HG03460 (cell line): Measurements from ENCODE around the gene ZDHHC7.

Experiments used
- ATAC-seq: cut with Tn5 transposase; IDR thresholded peaks from one replicate; pipeline ENCODE4 v1.9.1; 2021; ENCODE audit not compliant: unreplicated experiment

ZDHHC7 gene

GRCh38 chr16:84970447-84971127 lies 40.7 kb downstream of the ZDHHC7 start:
- ATAC-seq, result no peak

- ATAC-seq, result no peak
These were observed 43.5 kb downstream of the ZDHHC7 start for GRCh38 chr16:84967828-84968227.

GRCh38 chr16:84965428-84966415 lies 45.6 kb downstream of the ZDHHC7 start:
- no peak for ATAC-seq

- ATAC-seq, result no peak
These were observed 46.8 kb downstream of the ZDHHC7 start for GRCh38 chr16:84964386-84965128.

- no peak for ATAC-seq
These were observed 48.3 kb downstream of the ZDHHC7 start for GRCh38 chr16:84963066-84963465.

GRCh38 chr16:84960942-84961341 lies 50.4 kb downstream of the ZDHHC7 start:
- ATAC-seq, result no peak

- ATAC-seq, result no peak
These were observed 51.4 kb downstream of the ZDHHC7 start for GRCh38 chr16:84959784-84960417.

GRCh38 chr16:84959045-84959576 lies 52.2 kb downstream of the ZDHHC7 start:
- no peak for ATAC-seq

GRCh38 chr16:84957792-84958191 lies 53.5 kb downstream of the ZDHHC7 start:
- no peak for ATAC-seq

GRCh38 chr16:84957192-84957591 lies 54.1 kb downstream of the ZDHHC7 start:
- no peak for ATAC-seq

GRCh38 chr16:84955427-84955826 lies 55.9 kb downstream of the ZDHHC7 start:
- ATAC-seq, result no peak

- no peak for ATAC-seq
These were observed 58.1 kb downstream of the ZDHHC7 start for GRCh38 chr16:84953190-84953746.

GRCh38 chr16:84952335-84953189 lies 58.8 kb downstream of the ZDHHC7 start:
- no peak for ATAC-seq

- ATAC-seq, result no peak
These were observed 60.4 kb downstream of the ZDHHC7 start for GRCh38 chr16:84950906-84951305.

GRCh38 chr16:84949772-84950436 lies 61.4 kb downstream of the ZDHHC7 start:
- no peak for ATAC-seq

GRCh38 chr16:84948851-84949610 lies 62.3 kb downstream of the ZDHHC7 start:
- ATAC-seq, result no peak

- ATAC-seq, result no peak
These were observed 63.1 kb downstream of the ZDHHC7 start for GRCh38 chr16:84947996-84948850.
